Small intestine (tissue), 7 donors: ENCODE data around the gene ARHGAP9. TPM values are rescaled to one million over a fixed set of nuclear protein-coding genes. Genes with fewer than 3 reads are reported as not detected.

ENCODE experiments used
- DNase-seq, 2 donors: peaks; one replicate each; pipeline versions ENCODE4 v3.0.0 to v3.0.0-alpha.2; 2013
- FAIRE-seq: peaks from 2 replicates; lab custom pipeline; 2012; peaks lifted over from hg19 to GRCh38; lab: Jason Lieb, UNC
- H3K27ac ChIP-seq, 3 donors: one replicate each; pipeline ENCODE4 v1.5.1; 2013; ENCODE audit warnings: low read length in 2 of 3, mild to moderate bottlenecking in 2 of 3, control low read depth in 1 of 3, inconsistent platforms in 1 of 3, low read depth in 1 of 3, moderate library complexity in 1 of 3
- H3K27me3 ChIP-seq, 3 donors: one replicate each; pipeline ENCODE4 v1.6.1; 2013; ENCODE audit warnings: low read length in 3 of 3, inconsistent platforms in 1 of 3; ENCODE audit not compliant: control insufficient read depth in 3 of 3, insufficient read depth in 3 of 3
- H3K36me3 ChIP-seq, 3 donors: one replicate each; pipeline ENCODE4 v1.6.1; 2013; ENCODE audit warnings: low read length in 3 of 3, inconsistent platforms in 1 of 3, low read depth in 1 of 3, mild to moderate bottlenecking in 1 of 3, moderate library complexity in 1 of 3; ENCODE audit not compliant: control insufficient read depth in 3 of 3, insufficient read depth in 2 of 3
- H3K4me1 ChIP-seq, 3 donors: one replicate each; pipeline ENCODE4 v1.6.1; 2013; ENCODE audit warnings: low read length in 2 of 3, inconsistent platforms in 1 of 3, low read depth in 1 of 3, mild to moderate bottlenecking in 1 of 3, moderate library complexity in 1 of 3; ENCODE audit not compliant: control insufficient read depth in 3 of 3, insufficient read depth in 2 of 3
- H3K4me3 ChIP-seq, 3 donors: one replicate each; pipeline ENCODE4 v1.5.1; 2013; ENCODE audit warnings: low read length in 3 of 3, control low read depth in 1 of 3, inconsistent platforms in 1 of 3, low read depth in 1 of 3, mild to moderate bottlenecking in 1 of 3, moderate library complexity in 1 of 3
- H3K9me3 ChIP-seq, 2 donors: one replicate each; pipeline ENCODE4 v1.6.1; 2013; ENCODE audit warnings: low read depth in 1 of 2, low read length in 1 of 2; ENCODE audit not compliant: control insufficient read depth in 2 of 2, insufficient read depth in 1 of 2
- WGBS, 3 donors: extraction: QIAGEN DNeasy Blood & Tissue Kit; methylation state at CpG; one replicate each; pipeline ENCODE4 v1.1.7; 2013; 5-methylcytosine and 5-hydroxymethylcytosine counted together
- polyA plus RNA-seq, 4 donors: library from polyadenylated mRNA; stranded (reverse) in 3 of 4; unstranded in 1 of 4; fragments of 200-250 nt in 3 of 4; fragments of 120-200 nt in 1 of 4; gene quantifications; one replicate each; pipeline versions ENCODE4 v1.2.1 to v1.2.3, GENCODE V29; 2013
- donor health status: healthy with polysubstance abuse.
- donor health status: control.
- donor health status: control.
- donor health status: Bipolar disorder and iron deficiency.
- donor health status: healthy.

The ARHGAP9 gene
- polyA plus RNA-seq, 4 donors: 4.2 to 39.2 (median 9.1) TPM

- no peak for FAIRE-seq
- Histone ChIP-seq H3K4me3 (no peak overlapping the region), H3K36me3 (peaks cover 4 to 14% (median 6%) of the 10 kb centered on the region in 3 donors), H3K27me3 (peaks cover 0 to 8% (median 0%) of the 10 kb centered on the region in 3 donors), H3K27ac (no peak overlapping the region), H3K4me1 (peaks cover 0 to 6% (median 0%) of the 10 kb centered on the region in 3 donors), H3K9me3 (no peaks in the 10 kb centered on the region)
- no peak for DNase-seq
Measured at GRCh38 chr12:57485695-57486094, 6.0 kb upstream of the ARHGAP9 start.

GRCh38 chr12:57483466-57483865 lies 3.8 kb upstream of the ARHGAP9 start:
- H3K9me3 ChIP-seq: no peaks in the 10 kb centered on the region
- H3K36me3 ChIP-seq: no peaks in the 10 kb centered on the region
- H3K27ac ChIP-seq: no peak overlapping the region
- no peak overlapping the region for H3K4me3 ChIP-seq
- WGBS, 3 donors: 62 to 72% (median 66%) methylated on average over 5 of the region's 5 CpGs
- peaks cover 0 to 16% (median 0%) of the 10 kb centered on the region in 3 donors for H3K27me3 ChIP-seq
- DNase-seq (no peak), FAIRE-seq (no peak)
- H3K4me1 ChIP-seq: no peaks in the 10 kb centered on the region

GRCh38 chr12:57481671-57482070 lies 2.0 kb upstream of the ARHGAP9 start:
- no peaks in the 10 kb centered on the region for H3K4me1 ChIP-seq
- no peaks in the 10 kb centered on the region for H3K9me3 ChIP-seq
- no peak for DNase-seq
- peaks cover 0 to 29% (median 0%) of the 10 kb centered on the region in 3 donors for H3K27me3 ChIP-seq
- FAIRE-seq: no peak
- 57 to 81% (median 76%) methylated on average over 1 of the region's 1 CpG for WGBS, 3 donors
- peak overlapping the region in 1 of 3 donors; percentile 15 for H3K27ac ChIP-seq
- no peaks in the 10 kb centered on the region for H3K36me3 ChIP-seq
- H3K4me3 ChIP-seq: no peak overlapping the region

GRCh38 chr12:57479043-57479375 lies 657 bp downstream of the ARHGAP9 start:
- Histone ChIP-seq H3K9me3 (no peaks in the 10 kb centered on the region), H3K4me3 (peak overlapping the region in 1 of 3 donors; percentile 48), H3K4me1 (peaks cover 0 to 17% (median 2%) of the 10 kb centered on the region in 3 donors), H3K27ac (peak overlapping the region; percentile 3 to 94 (median 69)), H3K27me3 (peaks cover 0 to 56% (median 0%) of the 10 kb centered on the region in 3 donors), H3K36me3 (peaks cover 0 to 6% (median 0%) of the 10 kb centered on the region in 3 donors)
- FAIRE-seq (no peak), DNase-seq (no peak)
- 59 to 80% (median 77%) methylated on average over 10 of the region's 10 CpGs for WGBS, 3 donors

GRCh38 chr12:57477710-57478681 lies 1.7 kb downstream of the ARHGAP9 start:
- DNase-seq (no peak), FAIRE-seq (no peak)
- Histone ChIP-seq H3K27me3 (peaks cover 0 to 59% (median 0%) of the 10 kb centered on the region in 3 donors), H3K4me1 (peaks cover 0 to 17% (median 2%) of the 10 kb centered on the region in 3 donors), H3K27ac (peak overlapping the region in 2 of 3 donors; percentile 71 to 94), H3K4me3 (peak overlapping the region in 2 of 3 donors; percentile 32 to 48), H3K36me3 (peaks cover 0 to 6% (median 0%) of the 10 kb centered on the region in 3 donors), H3K9me3 (no peaks in the 10 kb centered on the region)
- WGBS, 3 donors: 54 to 65% (median 56%) methylated on average over 10 to 12 of the region's 12 CpGs

- Histone ChIP-seq H3K4me1 (peaks cover 0 to 17% (median 2%) of the 10 kb centered on the region in 3 donors), H3K9me3 (no peaks in the 10 kb centered on the region), H3K27ac (peak overlapping the region in 1 of 3 donors; percentile 83), H3K4me3 (peak overlapping the region; percentile 8 to 48 (median 32)), H3K27me3 (peaks cover 0 to 59% (median 0%) of the 10 kb centered on the region in 3 donors), H3K36me3 (peaks cover 0 to 6% (median 0%) of the 10 kb centered on the region in 3 donors)
- no peak for FAIRE-seq
- 62 to 83% (median 66%) methylated on average over 14 to 15 of the region's 15 CpGs for WGBS, 3 donors
- no peak for DNase-seq
Measured at GRCh38 chr12:57476993-57477709, 2.5 kb downstream of the ARHGAP9 start.

- WGBS, 3 donors: 14 to 24% (median 19%) methylated on average over 27 to 29 of the region's 29 CpGs
- no peaks in the 10 kb centered on the region for H3K9me3 ChIP-seq
- H3K4me3 ChIP-seq: peak overlapping the region; percentile 32 to 48 (median 35)
- FAIRE-seq (no peak), DNase-seq (no peak)
- H3K36me3 ChIP-seq: peaks cover 0 to 8% (median 0%) of the 10 kb centered on the region in 3 donors
- H3K27me3 ChIP-seq: peaks cover 0 to 52% (median 0%) of the 10 kb centered on the region in 3 donors
- peak overlapping the region in 2 of 3 donors; percentile 12 to 83 for H3K27ac ChIP-seq
- peaks cover 0 to 23% (median 2%) of the 10 kb centered on the region in 3 donors for H3K4me1 ChIP-seq
Measured at GRCh38 chr12:57476162-57476992, 3.3 kb downstream of the ARHGAP9 start.
